ENCODE data around the gene TJP1. TPM values are rescaled to one million over a fixed set of nuclear protein-coding genes. Genes with fewer than 3 reads are reported as not detected.

TJP1 gene
- total RNA-seq, 1 donor from 2014 or later = 90.6 TPM

GRCh38 chr15:29849716-29850115 is 27.4 kb upstream of the TJP1 start:
- peaks cover 10% of the 10 kb centered on the region for H3K4me1 Mint-ChIP-seq
- no peak for TF ChIP-seq CTCF (conservative IDR thresholded peaks at IDR 0.05)
- H3K27me3 Mint-ChIP-seq (ENCODE audit: low read depth) = no peaks in the 10 kb centered on the region
- no peak overlapping the region for H3K4me3 Mint-ChIP-seq
- peaks cover 13% of the 10 kb centered on the region for H3K9me3 Mint-ChIP-seq
- peaks cover 4% of the 10 kb centered on the region for H3K36me3 Mint-ChIP-seq (ENCODE audit: low read depth)
- DNase-seq (ENCODE audit: low read depth, low spot score) = no peak
- no peak overlapping the region for H3K27ac Mint-ChIP-seq (ENCODE audit: unreplicated experiment)

- no peak overlapping the region for H3K27ac Mint-ChIP-seq (ENCODE audit: unreplicated experiment)
- H3K4me1 Mint-ChIP-seq = peaks cover 5% of the 10 kb centered on the region
- DNase-seq (ENCODE audit: low read depth, low spot score) = no peak
- no peaks in the 10 kb centered on the region for H3K27me3 Mint-ChIP-seq (ENCODE audit: low read depth)
- H3K36me3 Mint-ChIP-seq (ENCODE audit: low read depth) = peaks cover 4% of the 10 kb centered on the region
- no peak overlapping the region for H3K4me3 Mint-ChIP-seq
- H3K9me3 Mint-ChIP-seq = peaks cover 13% of the 10 kb centered on the region
- no peak for TF ChIP-seq CTCF (conservative IDR thresholded peaks at IDR 0.05)
These were observed 26.9 kb upstream of the TJP1 start for GRCh38 chr15:29849218-29849617.

DNA sequence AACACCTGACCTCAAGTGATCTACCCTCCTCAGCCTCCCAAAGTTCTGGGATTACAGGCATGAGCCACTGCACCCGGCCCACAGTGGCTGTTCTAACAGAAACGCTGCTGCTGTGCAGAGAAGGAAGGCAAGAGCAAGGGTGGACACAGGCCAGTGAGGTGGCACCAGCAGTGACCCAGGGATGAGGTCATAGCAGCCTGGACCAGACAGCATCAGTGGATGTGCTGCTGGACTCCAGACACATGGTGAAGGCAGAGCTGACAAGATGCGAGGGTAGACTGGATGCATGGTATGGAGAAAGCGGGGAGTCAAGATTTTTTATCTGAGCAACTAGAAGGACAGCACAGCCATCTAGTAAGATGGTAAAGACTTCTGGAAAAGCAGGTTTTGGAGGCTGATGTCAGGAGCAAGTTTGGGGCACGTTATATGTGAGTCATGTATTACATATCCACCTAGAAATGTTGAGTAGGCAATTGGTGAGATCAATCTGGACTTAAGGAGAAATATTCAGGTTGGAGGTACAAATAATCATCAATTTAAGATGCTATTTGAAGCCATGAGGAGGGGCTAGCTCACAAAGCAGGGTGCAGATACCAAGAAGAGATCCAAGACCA is 22.1 kb upstream of the TJP1 start:
- H3K27me3 Mint-ChIP-seq (ENCODE audit: low read depth) = no peaks in the 10 kb centered on the region
- no peak overlapping the region for H3K27ac Mint-ChIP-seq (ENCODE audit: unreplicated experiment)
- peaks cover 7% of the 10 kb centered on the region for H3K4me1 Mint-ChIP-seq
- TF ChIP-seq CTCF (conservative IDR thresholded peaks at IDR 0.05) = no peak
- H3K9me3 Mint-ChIP-seq = peaks cover 9% of the 10 kb centered on the region
- H3K4me3 Mint-ChIP-seq = no peak overlapping the region
- DNase-seq (ENCODE audit: low read depth, low spot score) = no peak
- H3K36me3 Mint-ChIP-seq (ENCODE audit: low read depth) = peaks cover 4% of the 10 kb centered on the region

GRCh38 chr15:29842290-29842689 is 20.0 kb upstream of the TJP1 start:
- no peak for TF ChIP-seq CTCF (conservative IDR thresholded peaks at IDR 0.05)
- no peak for DNase-seq (ENCODE audit: low read depth, low spot score)
- peaks cover 4% of the 10 kb centered on the region for H3K36me3 Mint-ChIP-seq (ENCODE audit: low read depth)
- H3K27ac Mint-ChIP-seq (ENCODE audit: unreplicated experiment) = no peak overlapping the region
- no peak overlapping the region for H3K4me3 Mint-ChIP-seq
- no peaks in the 10 kb centered on the region for H3K27me3 Mint-ChIP-seq (ENCODE audit: low read depth)
- peaks cover 7% of the 10 kb centered on the region for H3K4me1 Mint-ChIP-seq
- H3K9me3 Mint-ChIP-seq = peaks cover 7% of the 10 kb centered on the region

DNA sequence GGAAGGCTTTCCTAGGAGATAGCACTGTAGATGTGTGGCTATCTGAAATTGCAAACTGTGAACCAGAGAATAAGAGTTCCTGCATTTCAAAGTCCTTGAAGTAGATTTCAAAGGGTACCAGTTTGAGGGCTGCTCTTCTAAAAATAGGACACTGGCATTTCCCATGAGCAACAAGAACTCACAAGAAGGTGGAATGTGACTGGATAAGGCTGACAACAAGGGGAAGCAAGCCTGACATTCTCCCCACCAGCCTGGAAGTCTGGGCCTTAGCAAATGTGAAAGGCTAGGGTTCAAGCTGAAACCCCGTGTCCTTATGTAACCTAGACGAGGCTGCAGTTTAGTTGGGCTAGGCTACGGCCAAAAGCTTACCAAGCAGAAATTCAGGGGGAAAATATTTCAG is 18.7 kb upstream of the TJP1 start:
- Mint-ChIP-seq H3K4me1 (peaks cover 7% of the 10 kb centered on the region), H3K9me3 (peaks cover 2% of the 10 kb centered on the region), H3K27me3 (ENCODE audit: low read depth) (no peaks in the 10 kb centered on the region), H3K4me3 (no peak overlapping the region), H3K36me3 (ENCODE audit: low read depth) (no peaks in the 10 kb centered on the region), H3K27ac (ENCODE audit: unreplicated experiment) (no peak overlapping the region)
- no peak for DNase-seq (ENCODE audit: low read depth, low spot score)
- no peak for TF ChIP-seq CTCF (conservative IDR thresholded peaks at IDR 0.05)

All from neural crest cell (in vitro differentiated cells).